GM19238 (cell line): ENCODE data around the gene ZNF804B.
"Not testable (repeated sequence)": the region's sequence is repeated elsewhere in the genome, so short reads cannot be mapped to it uniquely, and the experiment has no call there.

Experiments
- DNase-seq: peaks from one replicate; pipeline ENCODE4 v3.0.0; 2011; ENCODE audit warnings: low spot score; ENCODE audit not compliant: insufficient read length

Gene ZNF804B

DNA sequence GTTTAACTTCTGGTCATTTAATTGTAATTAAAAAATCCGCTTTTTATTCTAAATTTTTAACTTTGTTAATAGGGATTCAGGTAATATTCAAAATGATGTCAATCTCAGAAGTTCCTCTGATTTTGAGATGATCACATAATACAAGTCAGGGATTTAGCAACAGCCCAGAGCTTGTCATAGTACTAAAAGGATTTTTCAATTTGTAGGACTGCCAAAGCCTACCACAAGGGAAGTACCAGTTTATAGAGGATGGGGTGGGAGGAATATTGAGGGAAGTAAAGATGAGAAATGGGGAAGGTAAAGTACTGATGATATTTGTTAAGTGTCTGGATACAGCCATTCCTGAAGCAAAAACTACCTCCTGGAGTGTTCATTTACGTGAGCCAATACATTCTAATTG, 314.3 kb downstream of the ZNF804B start:
- no peak for DNase-seq

DNA sequence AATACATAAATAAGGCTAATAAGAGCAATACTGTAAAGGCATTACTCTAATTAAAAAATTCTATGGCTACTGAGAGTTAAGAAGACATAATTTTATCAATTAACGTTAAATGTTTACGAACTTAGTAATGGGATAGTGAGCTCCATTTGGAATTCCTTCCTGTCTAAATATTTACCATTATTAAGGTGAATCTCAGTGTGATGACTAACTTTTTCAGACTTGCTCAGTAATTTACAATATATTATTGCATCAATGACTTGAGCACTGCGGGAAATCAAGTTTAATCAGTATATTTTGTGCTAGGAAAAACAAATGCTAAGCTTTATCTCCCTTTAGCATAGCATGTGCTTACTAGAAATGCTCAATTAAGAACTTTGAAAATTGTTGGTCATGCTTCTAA, 318.5 kb downstream of the ZNF804B start:
- no peak for DNase-seq

DNA sequence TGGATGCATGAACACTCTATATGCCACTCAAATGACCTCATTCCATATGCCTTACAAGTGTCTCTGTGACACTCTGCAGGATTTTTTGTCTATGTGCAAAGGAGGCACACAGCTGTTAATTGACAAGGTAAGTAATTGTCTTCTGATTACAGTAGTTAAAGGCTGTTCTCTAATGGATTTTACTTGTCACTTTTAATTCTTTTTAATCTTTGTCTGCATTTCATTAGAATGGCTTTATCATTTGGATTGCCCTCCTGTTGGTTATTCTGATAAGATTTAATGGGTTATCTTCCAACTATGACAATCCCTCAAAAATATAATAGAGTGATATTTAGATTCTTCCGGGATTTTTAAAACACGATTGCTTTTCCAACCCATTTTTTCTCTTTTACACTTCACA, 326.1 kb downstream of the ZNF804B start:
- no peak for DNase-seq

DNA sequence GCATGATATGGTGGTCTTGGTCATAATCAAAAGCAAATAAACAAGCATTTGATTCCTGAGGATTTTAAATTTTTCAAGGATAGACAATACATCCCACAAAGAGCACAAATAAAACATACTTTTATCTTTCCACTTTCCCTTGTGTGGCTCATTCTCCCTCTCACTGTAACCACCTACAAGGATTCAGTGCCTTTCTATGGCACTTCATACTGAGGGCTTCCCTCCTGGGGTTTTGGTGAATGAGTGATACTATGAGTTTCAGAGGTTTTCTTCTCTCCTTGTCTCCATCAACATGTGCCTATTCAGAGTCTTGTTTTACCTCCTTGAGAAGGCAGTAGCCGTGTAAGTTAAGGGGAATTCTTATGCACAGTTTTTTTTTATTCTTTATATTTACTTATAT, 332.1 kb downstream of the ZNF804B start:
- DNase-seq, result no peak

DNA sequence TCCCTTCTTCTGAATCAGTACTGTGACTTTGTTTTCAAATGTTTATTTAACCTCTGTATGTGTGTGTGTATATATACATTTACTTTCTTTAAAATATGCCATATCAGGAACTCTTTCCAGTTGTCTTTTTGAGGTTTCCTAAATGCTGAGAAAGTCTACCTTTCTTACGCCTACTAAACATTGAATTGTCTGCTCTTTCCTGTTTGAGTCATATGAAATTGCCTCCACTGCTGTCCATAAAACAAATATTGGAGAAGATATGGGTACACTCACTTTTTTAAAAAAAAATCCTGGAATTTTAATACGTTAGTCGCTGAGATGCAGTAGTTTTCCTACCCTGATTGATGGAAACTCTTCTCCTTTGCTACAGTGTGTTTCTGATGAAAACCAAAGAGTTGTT, 334.8 kb downstream of the ZNF804B start:
- no peak for DNase-seq

DNA sequence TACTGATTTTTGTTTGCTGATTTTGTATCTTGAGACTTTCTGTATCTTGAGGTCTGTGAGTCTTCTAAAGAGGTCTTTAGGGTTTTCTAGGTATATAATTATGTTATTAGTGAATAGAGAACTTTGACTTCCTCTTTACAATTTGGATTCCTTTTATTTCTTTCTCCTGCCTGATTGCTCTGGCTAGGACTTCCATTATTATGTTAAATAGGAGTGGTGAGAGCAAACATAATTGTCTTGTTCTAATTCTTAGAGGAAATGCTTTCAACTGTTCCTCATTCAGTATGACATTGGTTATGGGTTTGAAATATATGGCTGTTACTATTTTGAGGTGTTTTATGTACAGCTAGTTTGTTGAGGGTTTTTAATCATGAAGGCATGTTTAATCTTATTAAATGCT, 344.1 kb downstream of the ZNF804B start:
- DNase-seq, result no peak

DNA sequence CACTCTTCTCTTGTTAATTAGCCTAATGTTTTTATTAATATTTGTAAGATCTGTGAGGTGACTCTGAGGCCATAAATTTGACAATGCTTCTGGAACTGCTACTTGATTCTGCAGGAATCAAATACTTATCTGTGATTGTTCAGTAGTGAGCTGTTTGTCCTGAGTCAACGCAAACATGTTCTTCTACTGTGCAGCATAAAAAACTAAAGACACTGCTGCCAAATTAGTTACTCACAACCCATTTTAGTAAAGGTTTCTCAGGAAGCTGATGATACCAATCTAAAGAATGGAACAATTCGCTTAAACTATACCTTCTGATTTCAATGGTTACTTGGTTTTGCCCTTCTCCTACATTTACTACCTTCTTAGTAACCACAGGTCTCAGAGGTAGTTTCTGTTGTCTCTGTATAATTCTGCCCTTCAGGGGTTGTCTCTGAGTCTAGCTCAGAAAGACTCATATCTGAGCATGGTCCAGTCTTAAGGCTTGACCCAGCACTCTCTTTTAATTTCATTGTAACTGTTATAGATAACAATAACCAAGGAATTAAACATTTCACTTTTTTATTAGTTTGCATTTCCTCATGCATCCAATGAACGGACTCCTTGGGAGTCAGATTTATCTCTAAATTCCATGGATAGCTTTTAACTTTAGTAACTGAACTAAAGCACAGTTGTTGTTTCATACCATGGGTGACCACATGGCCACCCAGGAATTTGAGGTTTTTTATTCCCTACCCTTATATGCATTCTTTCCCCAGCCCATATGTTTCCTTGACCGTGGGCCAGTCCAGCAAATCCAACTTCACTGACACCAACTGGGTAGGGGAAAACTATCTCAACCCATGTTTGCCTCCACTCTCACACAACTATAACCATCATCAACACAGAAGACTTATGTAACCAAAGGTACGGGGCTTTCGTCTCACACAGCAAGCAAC, 345.5 kb downstream of the ZNF804B start:
- DNase-seq, result no peak

DNA sequence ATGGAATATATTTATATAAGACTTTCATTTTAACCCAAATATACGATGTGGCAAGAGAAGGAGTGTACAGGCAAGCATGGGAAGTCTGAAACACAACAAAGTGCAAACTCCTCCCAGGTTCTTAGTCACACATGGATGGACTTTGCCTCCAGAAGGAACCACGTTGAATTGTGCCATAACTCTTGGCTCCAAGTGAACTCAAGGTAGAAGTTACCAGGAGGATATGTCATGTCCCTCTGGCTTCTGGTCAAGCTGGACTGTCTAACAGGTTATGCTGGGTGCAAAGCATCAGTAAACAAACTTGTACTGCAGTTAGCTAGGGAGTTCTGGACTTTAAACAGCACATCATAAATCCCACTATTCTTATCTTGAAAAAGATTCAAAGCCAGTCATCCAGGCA, 364.4 kb downstream of the ZNF804B start:
- no peak for DNase-seq

DNA sequence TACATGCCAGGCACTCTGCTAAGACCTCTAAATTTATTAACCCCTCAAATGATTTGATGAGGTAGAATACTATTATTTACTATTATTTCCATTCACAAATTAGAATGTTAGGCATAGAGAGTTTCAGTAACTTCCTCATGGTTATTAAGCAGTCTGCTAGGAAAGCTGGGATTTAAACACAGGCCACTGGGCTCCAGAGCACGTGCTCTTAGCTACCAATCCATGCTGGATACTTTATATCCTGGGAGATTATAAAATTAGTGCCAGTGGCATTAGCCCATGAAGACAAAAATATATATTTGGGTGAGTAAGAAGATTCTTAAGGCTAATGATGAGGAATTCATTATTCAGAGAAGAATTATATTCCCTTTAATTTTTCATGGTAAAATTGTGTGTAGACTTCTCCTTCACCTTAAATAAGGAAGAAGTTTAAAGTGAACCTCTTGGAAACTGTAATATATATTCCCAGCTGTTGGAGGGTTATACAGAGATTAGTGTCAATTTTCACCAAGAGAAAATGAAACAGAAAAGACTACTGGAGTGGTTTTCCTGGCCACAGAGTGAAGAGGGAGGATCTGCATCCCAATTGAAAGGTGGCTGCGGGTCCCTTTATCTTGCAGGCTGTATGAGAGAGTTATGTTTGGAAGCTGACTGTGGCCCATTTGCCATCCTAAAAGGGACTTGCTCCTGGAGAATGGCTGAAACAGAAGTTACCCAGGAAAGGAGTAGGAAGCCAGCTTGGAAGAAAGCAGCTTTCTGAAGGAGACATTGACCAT, 370.3 kb downstream of the ZNF804B start:
- no peak for DNase-seq

DNA sequence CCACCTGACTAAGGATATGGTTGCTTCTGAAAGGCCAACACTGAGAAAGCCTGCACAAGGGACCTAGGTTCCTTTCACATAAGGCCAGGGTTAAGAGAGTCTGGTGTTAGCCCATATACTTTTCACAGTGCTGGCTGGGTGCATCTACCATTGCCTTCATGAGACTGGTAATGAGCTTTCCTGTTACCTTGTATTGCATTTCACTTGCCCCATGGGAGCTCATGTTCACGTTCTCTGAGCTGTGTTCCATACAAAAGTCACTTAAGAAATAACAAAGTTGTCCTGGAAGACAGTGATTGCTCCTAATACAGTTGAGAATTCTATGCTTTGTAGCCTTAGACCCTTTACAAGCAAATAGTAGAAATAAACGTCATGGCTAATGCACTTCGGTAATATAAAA, 373.9 kb downstream of the ZNF804B start:
- DNase-seq, result no peak

DNA sequence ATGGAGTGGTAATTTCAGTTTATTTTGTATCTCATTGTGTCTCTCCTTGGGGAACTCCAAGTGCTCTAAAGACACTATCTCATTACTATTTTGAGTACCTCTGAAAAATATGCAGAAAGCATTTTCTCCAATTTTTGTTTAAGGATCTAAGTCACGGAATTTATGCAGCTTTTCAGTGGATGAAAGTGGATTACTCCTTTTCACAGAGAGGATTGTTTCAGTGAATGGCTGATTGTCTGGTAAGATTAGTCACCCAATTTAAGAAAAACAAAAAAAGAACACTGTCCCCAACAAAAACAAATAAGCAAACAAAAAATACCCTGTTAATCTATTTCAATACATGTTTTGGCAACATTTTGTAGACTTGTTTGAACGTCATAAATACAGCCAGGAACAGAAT, 374.3 kb downstream of the ZNF804B start:
- DNase-seq, result no peak

DNA sequence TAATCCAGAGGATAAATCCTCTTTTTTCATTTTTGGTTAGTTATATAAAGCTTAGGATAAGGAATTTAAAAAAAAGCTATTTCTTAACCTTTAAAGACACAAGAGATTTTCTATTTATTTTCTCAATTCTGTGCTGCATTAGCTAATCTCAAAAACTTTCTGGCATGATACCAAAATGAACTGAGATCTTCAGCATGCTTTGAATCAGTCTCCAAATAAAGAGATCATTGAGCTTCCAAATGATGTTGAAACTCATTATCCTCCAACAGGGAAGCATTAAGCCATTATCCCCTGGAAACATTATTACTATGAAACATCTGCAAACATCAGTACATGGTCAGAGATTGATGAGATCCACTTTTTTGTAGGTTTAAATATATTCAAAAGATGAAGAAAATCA, 386.3 kb downstream of the ZNF804B start:
- no peak for DNase-seq

DNA sequence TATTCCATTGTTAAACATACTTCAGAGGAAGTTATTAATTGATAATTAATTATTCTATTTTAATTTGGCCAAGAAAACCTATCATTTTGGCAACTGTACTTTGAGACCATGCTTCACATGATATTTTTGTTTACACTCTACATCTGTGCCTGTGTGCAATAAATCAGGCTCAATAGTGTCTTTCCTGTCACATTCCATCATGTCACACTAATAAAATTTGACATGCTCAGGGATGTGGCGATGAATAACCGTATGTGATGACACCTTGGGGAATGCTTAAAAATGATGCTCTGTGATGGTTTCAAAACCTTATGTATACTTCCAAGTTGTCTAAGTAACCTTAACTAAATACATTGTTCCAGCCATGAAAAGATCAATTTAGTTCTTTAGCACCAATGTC, 400.6 kb downstream of the ZNF804B start:
- DNase-seq, result no peak

DNA sequence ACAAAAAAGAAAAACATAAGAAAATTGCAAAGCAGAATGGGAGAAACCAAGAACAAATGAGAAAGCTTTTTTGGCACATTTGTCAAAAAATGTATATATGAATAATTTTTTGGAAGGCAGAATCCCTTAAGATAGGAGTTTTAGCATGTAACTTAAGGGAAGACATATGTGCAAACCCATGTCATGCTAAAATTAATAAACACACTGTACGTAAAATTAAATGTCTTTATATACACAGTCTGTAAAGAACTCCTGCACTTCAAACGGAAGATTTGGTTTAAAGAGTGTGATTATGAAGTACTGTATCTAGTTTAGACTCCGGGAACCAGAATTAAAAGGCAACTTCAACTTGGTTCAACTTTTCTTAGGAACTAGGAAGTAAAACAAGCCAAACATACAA, 405.9 kb downstream of the ZNF804B start:
- no peak for DNase-seq

DNA sequence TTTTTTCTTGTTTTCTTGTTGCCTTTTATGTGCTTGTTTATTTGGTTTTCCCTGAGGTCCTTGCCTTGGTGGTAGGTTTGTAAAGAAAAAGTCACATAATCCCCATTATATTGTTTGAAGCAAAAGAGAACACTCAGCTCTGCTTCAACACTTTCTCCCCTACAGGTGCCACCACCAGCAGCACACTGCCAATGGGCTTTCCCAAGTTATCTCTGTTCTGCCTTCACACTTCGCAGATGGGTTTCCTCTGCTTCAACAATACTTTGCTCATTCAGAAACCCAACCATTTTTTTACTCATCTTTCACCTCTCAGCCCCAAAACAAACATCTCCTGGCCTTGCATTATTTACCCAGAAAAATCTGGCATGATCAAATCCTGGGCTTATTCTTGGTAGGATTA, 411.1 kb downstream of the ZNF804B start:
- no peak for DNase-seq

DNA sequence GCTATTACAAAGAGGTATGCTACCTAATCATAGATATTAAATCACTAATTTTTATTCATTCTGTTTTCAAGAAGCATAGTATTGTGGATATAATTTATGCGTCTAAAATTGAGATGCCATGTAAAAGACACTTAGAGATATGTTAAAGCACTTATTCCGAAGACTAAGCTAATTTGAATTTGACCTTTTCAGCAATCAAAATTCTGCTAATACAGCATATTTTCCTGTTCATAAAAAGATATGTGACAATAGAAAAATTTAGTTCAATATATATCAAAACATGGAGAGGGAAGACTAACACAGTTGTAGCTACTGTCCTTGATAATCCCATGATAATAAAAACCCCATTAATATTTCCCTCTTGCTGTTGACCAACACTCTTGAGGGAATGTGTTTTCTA, 422.6 kb downstream of the ZNF804B start:
- DNase-seq, result no peak

DNA sequence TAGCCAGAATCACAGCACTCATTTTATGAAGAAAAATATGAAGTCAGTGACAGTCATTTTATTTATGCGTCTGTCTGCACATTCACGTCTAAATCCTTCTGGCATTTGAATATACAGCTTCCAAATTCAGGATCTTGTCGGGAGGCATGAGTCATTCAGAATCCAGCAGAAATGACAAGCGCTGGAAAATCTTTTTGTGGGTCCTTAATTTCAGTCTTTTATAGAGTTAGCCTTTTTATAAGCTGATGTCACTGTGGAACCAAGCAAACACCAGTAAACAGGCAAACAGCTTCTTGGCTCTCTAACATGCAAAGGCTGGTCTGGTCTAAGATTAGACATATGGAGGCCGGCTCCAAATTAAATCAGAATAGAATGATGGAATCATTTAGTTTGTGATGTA, 424.2 kb downstream of the ZNF804B start:
- DNase-seq, result no peak

DNA sequence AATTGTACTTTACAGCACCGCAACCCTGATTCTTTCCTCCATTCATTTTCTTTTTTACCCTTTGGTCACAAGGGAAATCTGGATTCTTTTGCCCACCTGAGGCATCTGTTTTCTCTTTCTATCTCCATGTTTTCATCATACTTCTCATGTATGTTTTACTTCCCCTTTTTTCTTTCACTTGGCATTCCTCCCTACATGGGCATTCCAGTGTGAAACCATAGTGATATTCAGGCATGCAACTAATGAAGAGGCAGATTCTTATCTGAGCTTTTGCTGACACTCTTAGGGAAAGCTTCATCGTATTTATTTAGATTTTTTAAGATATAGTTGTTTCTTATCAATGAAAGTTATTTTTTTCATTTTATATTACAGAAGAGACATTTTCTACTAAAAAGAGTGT, 441.3 kb downstream of the ZNF804B start:
- DNase-seq, result no peak

DNA sequence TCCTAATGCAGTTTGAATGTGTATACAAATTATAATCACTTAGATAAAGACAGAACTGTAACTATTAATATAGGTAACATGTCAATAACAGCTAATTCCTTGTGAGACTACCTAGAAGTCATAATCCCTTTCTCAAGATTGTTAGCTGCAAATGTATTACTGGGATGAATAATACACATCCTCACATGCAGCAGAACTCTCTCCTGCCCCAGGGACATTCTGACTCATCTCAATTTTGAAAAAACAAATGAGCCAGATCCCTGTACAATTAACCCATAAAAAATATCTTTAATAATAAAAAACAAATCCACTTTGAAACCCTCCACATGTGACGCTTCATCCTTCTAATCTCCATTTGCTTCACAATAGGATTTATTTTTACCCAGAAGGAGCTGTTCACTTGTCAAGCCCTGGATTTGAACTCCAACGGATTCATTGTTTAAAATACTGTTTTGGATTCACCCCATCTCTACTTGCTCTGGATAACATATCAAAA, 464.4 kb downstream of the ZNF804B start:
- DNase-seq, result no peak

DNA sequence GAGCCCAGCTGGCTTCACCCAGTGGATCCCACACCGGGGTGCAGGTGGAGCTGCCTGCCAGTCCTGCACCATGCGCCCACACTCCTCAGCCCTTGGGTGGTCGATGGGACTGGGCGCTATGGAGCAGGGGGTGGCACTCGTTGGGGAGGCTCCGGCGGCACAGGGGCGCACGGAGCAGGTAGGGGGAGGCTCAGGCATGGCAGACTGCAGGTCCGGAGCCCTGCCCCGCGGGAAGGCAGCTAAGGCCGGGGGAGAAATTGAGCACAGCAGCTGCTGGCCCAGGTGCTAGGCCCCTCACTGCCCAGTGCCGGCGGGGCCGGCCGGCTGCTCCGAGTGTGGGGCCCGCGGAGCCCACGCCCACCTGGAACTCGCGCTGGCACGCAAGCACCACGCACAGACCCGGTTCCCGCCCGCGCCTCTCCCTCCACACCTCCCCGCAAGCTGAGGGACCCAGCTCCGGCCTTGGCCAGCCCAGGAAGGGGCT, 469.2 kb downstream of the ZNF804B start:
- DNase-seq, result not testable (repeated sequence)

DNA sequence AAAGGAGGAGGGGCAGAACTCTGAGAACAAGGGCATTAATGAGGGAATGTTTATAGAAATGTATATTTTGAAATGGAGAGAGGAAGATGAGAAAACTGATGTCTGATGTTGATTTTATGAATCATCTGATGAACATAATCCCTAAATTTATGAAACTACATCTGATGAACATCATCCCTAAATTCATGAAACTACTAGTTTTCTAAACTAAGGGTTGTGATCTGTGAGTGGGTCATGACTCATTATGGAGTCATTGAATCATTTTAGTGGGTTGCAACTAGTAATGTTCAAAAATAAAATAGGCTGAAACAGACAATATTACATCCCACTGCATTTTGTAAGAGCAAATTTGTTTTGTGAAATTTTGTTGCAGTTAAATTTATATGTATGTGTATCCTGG, 478.7 kb downstream of the ZNF804B start:
- DNase-seq, result no peak

DNA sequence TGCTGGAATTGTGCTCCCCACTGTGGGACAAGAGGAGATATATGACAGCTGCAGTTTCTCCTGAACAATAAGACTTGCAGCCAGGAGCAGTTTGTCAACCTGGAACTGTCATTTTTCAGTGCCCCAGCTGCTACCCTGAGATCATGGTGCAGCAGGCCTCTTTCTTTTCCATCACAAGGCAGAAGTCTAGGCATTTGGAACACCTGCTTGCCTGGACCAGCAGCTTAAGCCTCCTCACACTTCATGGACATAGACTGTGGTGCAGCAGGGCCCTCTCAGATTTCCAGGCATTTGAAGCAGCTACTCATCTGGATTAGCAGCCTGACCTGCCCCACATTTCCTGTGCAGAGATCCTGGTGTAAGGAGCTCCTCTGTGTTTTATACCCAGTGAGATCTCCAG, 486.7 kb downstream of the ZNF804B start:
- DNase-seq, result no peak
